ENCODE data around the gene ZC3H13.

- TF ChIP-seq CTCF (IDR thresholded peaks at IDR 0.05; ENCODE audit: poor library complexity, severe bottlenecking), result no peak
- no peak for TF ChIP-seq EP300 (conservative IDR thresholded peaks at IDR 0.05; ENCODE audit: poor library complexity, severe bottlenecking)
- no peak for TF ChIP-seq TAF1 (IDR thresholded peaks at IDR 0.05; ENCODE audit: low read depth)
Measured at GRCh38 chr13:46062185-46062584, 9.6 kb upstream of the ZC3H13 start.
